Fibroblast of lung (primary cell): ENCODE results near the gene LRMDA.

ENCODE experiments used
- CTCF ChIP-seq, 2 donors: IDR thresholded peaks in 1 of 2; conservative IDR thresholded peaks in 1 of 2; 1 replicate in 1 of 2; 2 replicates in 1 of 2; pipeline ENCODE4 v1.5.1; 2011 to 2012; ENCODE audit warnings: low read length in 2 of 2, control low read depth in 1 of 2, inconsistent platforms in 1 of 2, low read depth in 1 of 2, mild to moderate bottlenecking in 1 of 2
- EZH2 ChIP-seq: IDR thresholded peaks from 2 replicates; pipeline ENCODE4 v1.5.1; 2012; ENCODE audit warnings: low read length, control low read depth, mild to moderate bottlenecking; ENCODE audit errors: missing control alignments

- TF ChIP-seq CTCF (conservative IDR thresholded peaks at IDR 0.05 in 1 of 2, IDR thresholded peaks at IDR 0.05 in 1 of 2; ENCODE audit: low read depth in 1 of 2, low read length in 2 of 2) = no peak
- no peak for TF ChIP-seq EZH2
Observed at GRCh38 chr10:75643944-75644692, 212.7 kb downstream of the LRMDA start.
